ENCODE data around the gene SLC35A2. TPM values are rescaled to one million over a fixed set of nuclear protein-coding genes. Genes with fewer than 3 reads are reported as not detected.

Gene SLC35A2
- total RNA-seq, 1 experiment from 2014 or later = 18.0 TPM

- CTCF ChIA-PET = interaction anchor here (0.7 to 1.6 kb wide), 4 partner anchors 18 to 269 kb away, joined by 3 to 5 read pairs (median 4); partner anchors contain the start of gene KCND1
- Mint-ChIP-seq H3K4me1 (0 out of 2 replicates have a peak, but pooled peaks cover 8% of the 10 kb centered on the region), H3K9me3 (no peaks in the 10 kb centered on the region), H3K36me3 (peaks cover 21% of the 10 kb centered on the region), H3K4me3 (peak overlapping the region; percentile 85), H3K27me3 (ENCODE audit: low read depth) (no peaks in the 10 kb centered on the region), H3K27ac (peak overlapping the region; percentile 100)
- ATAC-seq (peak; percentile 46), DNase-seq (ENCODE audit: low spot score) (peak; percentile 83)
- TF ChIP-seq SP1 (CRISPR knock-in tag; conservative IDR thresholded peaks at IDR 0.05) = peak; percentile 34; the same call in 1 of the 2 replicates
- no peak for TF ChIP-seq AFF4 (CRISPR knock-in tag; IDR thresholded peaks at IDR 0.05; ENCODE audit: borderline replicate concordance)
- no peak for TF ChIP-seq TCF7 (CRISPR knock-in tag; IDR thresholded peaks at IDR 0.05; ENCODE audit: low read depth)
- TF ChIP-seq TEAD1 (CRISPR knock-in tag; IDR thresholded peaks at IDR 0.05) = 0 out of 2 replicates have a peak, but pooled peaks have one; percentile 25
- TF ChIP-seq ETV6 (CRISPR knock-in tag; IDR thresholded peaks at IDR 0.05) = 0 out of 2 replicates have a peak, but pooled peaks have one; percentile 11
- POLR2A ChIA-PET = interaction anchor here (0.7 to 1.7 kb wide), 8 partner anchors 15 to 221 kb away, joined by 3 to 9 read pairs (median 4); partner anchors contain the start of genes GRIPAP1, KCND1 and SLC35A2
These were observed 14.3 kb downstream of the SLC35A2 start for GRCh38 chrX:48897157-48897624.

- no peak for TF ChIP-seq ATF6 (CRISPR knock-in tag; IDR thresholded peaks at IDR 0.05)
- no peak for TF ChIP-seq NFATC4 (CRISPR knock-in tag; IDR thresholded peaks at IDR 0.05)
- no peak for TF ChIP-seq ZNF121 (CRISPR knock-in tag; IDR thresholded peaks at IDR 0.05)
- TF ChIP-seq USF2 (CRISPR knock-in tag; IDR thresholded peaks at IDR 0.05) = no peak
- no peak for TF ChIP-seq ESRRA (CRISPR knock-in tag; IDR thresholded peaks at IDR 0.05; ENCODE audit: borderline replicate concordance)
- TF ChIP-seq NR3C1 (CRISPR knock-in tag; conservative IDR thresholded peaks at IDR 0.05; ENCODE audit: low read depth) = no peak
- TF ChIP-seq ZNF425 (CRISPR knock-in tag; conservative IDR thresholded peaks at IDR 0.05) = no peak
- CTCF ChIA-PET = no interaction called here
- peak overlapping the region; percentile 85 for H3K4me3 Mint-ChIP-seq
- POLR2A ChIA-PET = interaction anchor here (1.4 to 1.7 kb wide), 2 partner anchors 15 to 25 kb away, joined by 4 to 9 read pairs; partner anchors contain the start of gene SLC35A2
- H3K9me3 Mint-ChIP-seq = no peaks in the 10 kb centered on the region
- H3K27me3 Mint-ChIP-seq (ENCODE audit: low read depth) = no peaks in the 10 kb centered on the region
- DNase-seq (ENCODE audit: low spot score) (no peak), ATAC-seq (no peak)
- peaks cover 16% of the 10 kb centered on the region for H3K36me3 Mint-ChIP-seq
- H3K4me1 Mint-ChIP-seq = peaks cover 11% of the 10 kb centered on the region; the same call in 1 of the 2 replicates
- H3K27ac Mint-ChIP-seq = peak overlapping the region; percentile 100
These were observed 14.8 kb downstream of the SLC35A2 start for GRCh38 chrX:48896611-48897011.

GRCh38 chrX:48894891-48895290 lies 16.6 kb downstream of the SLC35A2 start:
- DNase-seq (ENCODE audit: low spot score) (no peak), ATAC-seq (no peak)
- Mint-ChIP-seq H3K36me3 (peaks cover 10% of the 10 kb centered on the region; the same call in 1 of the 2 replicates), H3K4me3 (peak overlapping the region; percentile 39), H3K27ac (no peak overlapping the region), H3K27me3 (ENCODE audit: low read depth) (peaks cover 4% of the 10 kb centered on the region; the same call in 1 of the 2 replicates), H3K4me1 (peaks cover 18% of the 10 kb centered on the region), H3K9me3 (no peaks in the 10 kb centered on the region)
- ChIA-PET CTCF (no interaction called here), POLR2A (no interaction called here)
- TF ChIP-seq TP53 (CRISPR knock-in tag; IDR thresholded peaks at IDR 0.05) (no peak), ZNF138 (CRISPR knock-in tag; conservative IDR thresholded peaks at IDR 0.05) (no peak), ZMAT4 (CRISPR knock-in tag; IDR thresholded peaks at IDR 0.05) (no peak), HMGA2 (CRISPR knock-in tag; IDR thresholded peaks at IDR 0.05) (no peak), JAZF1 (CRISPR knock-in tag; IDR thresholded peaks at IDR 0.05) (no peak), IRF2 (CRISPR knock-in tag; IDR thresholded peaks at IDR 0.05; ENCODE audit: borderline replicate concordance, low read depth) (no peak), NR1H2 (CRISPR knock-in tag; IDR thresholded peaks at IDR 0.05) (no peak), MLX (CRISPR knock-in tag; IDR thresholded peaks at IDR 0.05) (no peak), ZNF263 (CRISPR knock-in tag; IDR thresholded peaks at IDR 0.05; ENCODE audit: low read depth) (no peak), JUN (CRISPR knock-in tag; IDR thresholded peaks at IDR 0.05) (no peak), CREB1 (CRISPR knock-in tag; IDR thresholded peaks at IDR 0.05) (no peak)
